ENCODE results near the gene TMEM45A. TPM values are rescaled to one million over a fixed set of nuclear protein-coding genes. Genes with fewer than 3 reads are reported as not detected.

The TMEM45A gene
- total RNA-seq, 2 experiments from 2014 or later: 3.0 to 3.2 TPM

- no peak overlapping the region for H3K4me3 Mint-ChIP-seq
- H3K9me3 Mint-ChIP-seq: peaks cover 1% of the 10 kb centered on the region
- no peak overlapping the region for H3K27ac Mint-ChIP-seq
- no peaks in the 10 kb centered on the region for H3K27me3 Mint-ChIP-seq
- H3K36me3 Mint-ChIP-seq: no peaks in the 10 kb centered on the region
- no peaks in the 10 kb centered on the region for H3K4me1 Mint-ChIP-seq
- DNase-seq: no peak
These were observed 23.8 kb downstream of the TMEM45A start for GRCh38 chr3:100516232-100516631.

GRCh38 chr3:100516838-100517237 lies 24.4 kb downstream of the TMEM45A start:
- Mint-ChIP-seq H3K4me3 (no peak overlapping the region), H3K27ac (no peak overlapping the region), H3K4me1 (no peaks in the 10 kb centered on the region), H3K9me3 (no peaks in the 10 kb centered on the region), H3K36me3 (no peaks in the 10 kb centered on the region), H3K27me3 (no peaks in the 10 kb centered on the region)
- no peak for DNase-seq

GRCh38 chr3:100517276-100517675 lies 24.9 kb downstream of the TMEM45A start:
- Mint-ChIP-seq H3K27ac (no peak overlapping the region), H3K9me3 (no peaks in the 10 kb centered on the region), H3K27me3 (no peaks in the 10 kb centered on the region)

GRCh38 chr3:100518244-100518643 lies 25.8 kb downstream of the TMEM45A start:
- DNase-seq: no peak
- Mint-ChIP-seq H3K27ac (no peak overlapping the region), H3K4me3 (no peak overlapping the region)

More at GRCh38 chr3:100517276-100517675, 24.9 kb downstream of the TMEM45A start:
- no peaks in the 10 kb centered on the region for H3K4me1 Mint-ChIP-seq
- H3K36me3 Mint-ChIP-seq: no peaks in the 10 kb centered on the region
- H3K4me3 Mint-ChIP-seq: no peak overlapping the region
- no peak for DNase-seq

GRCh38 chr3:100518983-100519382 lies 26.6 kb downstream of the TMEM45A start:
- H3K27ac Mint-ChIP-seq: no peak overlapping the region

More at GRCh38 chr3:100518244-100518643, 25.8 kb downstream of the TMEM45A start:
- H3K9me3 Mint-ChIP-seq: no peaks in the 10 kb centered on the region
- no peaks in the 10 kb centered on the region for H3K27me3 Mint-ChIP-seq
- H3K4me1 Mint-ChIP-seq: no peaks in the 10 kb centered on the region
- H3K36me3 Mint-ChIP-seq: no peaks in the 10 kb centered on the region

GRCh38 chr3:100521439-100521845 lies 29.0 kb downstream of the TMEM45A start:
- Mint-ChIP-seq H3K9me3 (no peaks in the 10 kb centered on the region), H3K4me1 (no peaks in the 10 kb centered on the region), H3K36me3 (no peaks in the 10 kb centered on the region), H3K27ac (no peak overlapping the region), H3K4me3 (no peak overlapping the region), H3K27me3 (peaks cover 9% of the 10 kb centered on the region)
- DNase-seq: no peak

More at GRCh38 chr3:100518983-100519382, 26.6 kb downstream of the TMEM45A start:
- DNase-seq: no peak
- no peaks in the 10 kb centered on the region for H3K27me3 Mint-ChIP-seq
- H3K9me3 Mint-ChIP-seq: no peaks in the 10 kb centered on the region
- H3K4me3 Mint-ChIP-seq: no peak overlapping the region
- no peaks in the 10 kb centered on the region for H3K36me3 Mint-ChIP-seq
- H3K4me1 Mint-ChIP-seq: no peaks in the 10 kb centered on the region

GRCh38 chr3:100522125-100522524 lies 29.7 kb downstream of the TMEM45A start:
- no peak for DNase-seq
- Mint-ChIP-seq H3K36me3 (no peaks in the 10 kb centered on the region), H3K4me3 (no peak overlapping the region), H3K4me1 (no peaks in the 10 kb centered on the region), H3K27me3 (peaks cover 9% of the 10 kb centered on the region), H3K27ac (no peak overlapping the region), H3K9me3 (no peaks in the 10 kb centered on the region)

- Mint-ChIP-seq H3K9me3 (no peaks in the 10 kb centered on the region), H3K4me3 (no peak overlapping the region), H3K27ac (no peak overlapping the region), H3K36me3 (no peaks in the 10 kb centered on the region), H3K27me3 (peaks cover 9% of the 10 kb centered on the region), H3K4me1 (no peaks in the 10 kb centered on the region)
- no peak for DNase-seq
These were observed 30.8 kb downstream of the TMEM45A start for GRCh38 chr3:100523050-100523760.

GRCh38 chr3:100525753-100526612 lies 33.6 kb downstream of the TMEM45A start:
- no peaks in the 10 kb centered on the region for H3K36me3 Mint-ChIP-seq
- H3K4me3 Mint-ChIP-seq: no peak overlapping the region
- H3K4me1 Mint-ChIP-seq: no peaks in the 10 kb centered on the region
- H3K27ac Mint-ChIP-seq: no peak overlapping the region
- no peaks in the 10 kb centered on the region for H3K9me3 Mint-ChIP-seq
- no peak for DNase-seq
- peaks cover 9% of the 10 kb centered on the region for H3K27me3 Mint-ChIP-seq

GRCh38 chr3:100526613-100527346 lies 34.4 kb downstream of the TMEM45A start:
- H3K27ac Mint-ChIP-seq: no peak overlapping the region
- no peaks in the 10 kb centered on the region for H3K36me3 Mint-ChIP-seq
- H3K4me3 Mint-ChIP-seq: no peak overlapping the region
- no peaks in the 10 kb centered on the region for H3K9me3 Mint-ChIP-seq
- no peaks in the 10 kb centered on the region for H3K4me1 Mint-ChIP-seq
- H3K27me3 Mint-ChIP-seq: peaks cover 9% of the 10 kb centered on the region
- DNase-seq: no peak

GRCh38 chr3:100527347-100527735 lies 34.9 kb downstream of the TMEM45A start:
- Mint-ChIP-seq H3K36me3 (no peaks in the 10 kb centered on the region), H3K4me3 (no peak overlapping the region), H3K27ac (no peak overlapping the region), H3K9me3 (no peaks in the 10 kb centered on the region), H3K4me1 (no peaks in the 10 kb centered on the region), H3K27me3 (peaks cover 9% of the 10 kb centered on the region)
- DNase-seq: no peak

GRCh38 chr3:100531093-100531492 lies 38.7 kb downstream of the TMEM45A start:
- no peaks in the 10 kb centered on the region for H3K9me3 Mint-ChIP-seq
- no peak for DNase-seq
- H3K36me3 Mint-ChIP-seq: no peaks in the 10 kb centered on the region
- H3K4me1 Mint-ChIP-seq: no peaks in the 10 kb centered on the region
- no peak overlapping the region for H3K4me3 Mint-ChIP-seq
- H3K27ac Mint-ChIP-seq: no peak overlapping the region
- H3K27me3 Mint-ChIP-seq: peaks cover 2% of the 10 kb centered on the region

- H3K36me3 Mint-ChIP-seq: no peaks in the 10 kb centered on the region
- H3K27ac Mint-ChIP-seq: no peak overlapping the region
These were observed 40.0 kb downstream of the TMEM45A start for GRCh38 chr3:100532411-100532810.

GRCh38 chr3:100533176-100533575 lies 40.8 kb downstream of the TMEM45A start:
- H3K36me3 Mint-ChIP-seq: no peaks in the 10 kb centered on the region
- H3K4me3 Mint-ChIP-seq: no peak overlapping the region
- DNase-seq: no peak
- H3K27me3 Mint-ChIP-seq: no peaks in the 10 kb centered on the region
- H3K27ac Mint-ChIP-seq: no peak overlapping the region
- H3K9me3 Mint-ChIP-seq: no peaks in the 10 kb centered on the region
- no peaks in the 10 kb centered on the region for H3K4me1 Mint-ChIP-seq

More at GRCh38 chr3:100532411-100532810, 40.0 kb downstream of the TMEM45A start:
- Mint-ChIP-seq H3K4me1 (no peaks in the 10 kb centered on the region), H3K27me3 (no peaks in the 10 kb centered on the region), H3K9me3 (no peaks in the 10 kb centered on the region), H3K4me3 (no peak overlapping the region)
- no peak for DNase-seq

GRCh38 chr3:100535610-100535943 lies 43.2 kb downstream of the TMEM45A start:
- H3K4me3 Mint-ChIP-seq: no peak overlapping the region
- H3K4me1 Mint-ChIP-seq: no peaks in the 10 kb centered on the region
- no peaks in the 10 kb centered on the region for H3K27me3 Mint-ChIP-seq
- H3K36me3 Mint-ChIP-seq: no peaks in the 10 kb centered on the region
- DNase-seq: no peak
- H3K9me3 Mint-ChIP-seq: no peaks in the 10 kb centered on the region
- H3K27ac Mint-ChIP-seq: no peak overlapping the region
